Prostate gland (tissue), 2 donors: ENCODE data around the gene THAP7.

Experiments used
- CTCF ChIP-seq, 4 experiments: fragments of 200-600 bp in 2 of 4; fragments of 450-650 bp in 2 of 4; sonication (generic) in 2 of 4; IDR thresholded peaks; 1 replicate in 3 of 4; 2 replicates in 1 of 4; pipeline ENCODE4 v1.5.1; 2016 to 2019; ENCODE audit warnings: antibody characterized with exemption in 4 of 4, mild to moderate bottlenecking in 2 of 4, moderate library complexity in 2 of 4
- POLR2A ChIP-seq: fragments of 450-650 bp; IDR thresholded peaks from one replicate; pipeline ENCODE4 v1.6.1; 2016; ENCODE audit warnings: antibody characterized with exemption, mild to moderate bottlenecking

GRCh38 chr22:21025266-21025665 lies 23.3 kb upstream of the THAP7 start:
- TF ChIP-seq CTCF (IDR thresholded peaks at IDR 0.05) (no peak), POLR2A (no peak)
